ENCODE results near the gene FGF18.

Gene FGF18

DNA sequence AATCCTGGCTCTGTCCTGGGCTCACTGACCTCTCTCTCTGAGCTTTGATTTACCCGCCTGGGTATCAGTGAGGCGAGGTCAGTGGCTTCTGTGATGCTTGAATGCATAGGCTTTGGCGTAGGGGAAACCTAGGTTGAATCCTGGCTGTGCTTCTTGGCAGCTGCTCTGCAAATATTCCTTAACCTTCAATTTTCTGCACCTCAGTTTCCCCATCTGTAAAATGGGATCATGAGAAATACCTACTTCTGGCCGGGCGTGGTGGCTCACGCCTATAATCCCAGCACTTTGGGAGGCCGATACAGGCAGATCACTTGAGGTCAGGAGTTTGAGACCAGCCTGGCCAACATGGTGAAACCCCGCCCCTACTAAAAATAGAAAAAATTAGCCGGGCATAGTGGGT is 7.2 kb downstream of the FGF18 start:
- TF ChIP-seq, protein P1, sequence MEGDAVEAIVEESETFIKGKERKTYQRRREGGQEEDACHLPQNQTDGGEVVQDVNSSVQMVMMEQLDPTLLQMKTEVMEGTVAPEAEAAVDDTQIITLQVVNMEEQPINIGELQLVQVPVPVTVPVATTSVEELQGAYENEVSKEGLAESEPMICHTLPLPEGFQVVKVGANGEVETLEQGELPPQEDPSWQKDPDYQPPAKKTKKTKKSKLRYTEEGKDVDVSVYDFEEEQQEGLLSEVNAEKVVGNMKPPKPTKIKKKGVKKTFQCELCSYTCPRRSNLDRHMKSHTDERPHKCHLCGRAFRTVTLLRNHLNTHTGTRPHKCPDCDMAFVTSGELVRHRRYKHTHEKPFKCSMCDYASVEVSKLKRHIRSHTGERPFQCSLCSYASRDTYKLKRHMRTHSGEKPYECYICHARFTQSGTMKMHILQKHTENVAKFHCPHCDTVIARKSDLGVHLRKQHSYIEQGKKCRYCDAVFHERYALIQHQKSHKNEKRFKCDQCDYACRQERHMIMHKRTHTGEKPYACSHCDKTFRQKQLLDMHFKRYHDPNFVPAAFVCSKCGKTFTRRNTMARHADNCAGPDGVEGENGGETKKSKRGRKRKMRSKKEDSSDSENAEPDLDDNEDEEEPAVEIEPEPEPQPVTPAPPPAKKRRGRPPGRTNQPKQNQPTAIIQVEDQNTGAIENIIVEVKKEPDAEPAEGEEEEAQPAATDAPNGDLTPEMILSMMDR (IDR thresholded peaks at IDR 0.05; ENCODE audit: insufficient read depth, low read depth, low read length, missing control alignments), result no peak
- no peak overlapping the region for H3K4me3 ChIP-seq (ENCODE audit: low read depth, low read length)
- DNase-seq (ENCODE audit: low read depth), result no peak

DNA sequence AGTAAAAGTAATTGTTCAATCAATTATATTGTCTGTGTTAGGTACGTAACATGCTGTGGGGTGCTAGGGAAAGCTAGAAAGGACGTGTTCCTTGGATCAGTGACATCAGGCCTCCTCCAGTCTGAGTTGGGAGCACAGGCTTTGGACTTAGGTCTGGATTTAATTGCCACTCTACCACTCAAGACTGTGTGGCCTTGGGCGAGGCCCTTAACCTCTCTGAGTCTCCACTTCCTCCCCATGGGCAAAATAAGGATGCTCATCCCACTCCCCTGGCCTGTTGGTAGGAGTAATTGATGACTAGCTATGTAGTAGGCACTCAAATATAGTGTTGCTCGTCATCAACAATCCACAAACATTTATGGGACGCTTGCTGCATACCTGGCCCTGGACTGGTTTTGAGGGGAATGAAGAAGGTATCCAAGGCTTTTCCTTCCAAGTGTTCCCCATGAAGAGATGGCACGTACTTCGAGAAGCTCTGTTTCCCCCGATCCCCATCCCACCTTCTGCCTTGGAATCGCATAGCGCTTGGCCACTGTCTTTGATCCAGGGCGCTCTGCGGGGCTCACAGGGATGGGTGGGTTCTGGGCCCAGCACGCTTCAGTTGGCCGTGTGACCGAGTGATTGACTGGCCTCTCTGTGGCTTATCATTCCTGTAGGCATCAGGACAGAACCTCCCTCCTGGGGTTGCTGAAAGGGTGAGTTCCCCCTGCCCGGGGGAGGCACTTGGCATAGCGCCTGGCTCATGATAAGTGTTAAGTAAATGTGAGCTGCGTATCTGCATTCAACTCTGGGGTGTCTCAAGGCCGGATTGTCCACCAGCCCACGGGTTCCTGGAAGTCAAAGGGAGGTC is 8.1 kb downstream of the FGF18 start:
- TF ChIP-seq, protein P1 (IDR thresholded peaks at IDR 0.05; ENCODE audit: insufficient read depth, low read depth, low read length, missing control alignments), result no peak
- no peak overlapping the region for H3K4me3 ChIP-seq (ENCODE audit: low read depth, low read length)
- DNase-seq (ENCODE audit: low read depth), result no peak

DNA sequence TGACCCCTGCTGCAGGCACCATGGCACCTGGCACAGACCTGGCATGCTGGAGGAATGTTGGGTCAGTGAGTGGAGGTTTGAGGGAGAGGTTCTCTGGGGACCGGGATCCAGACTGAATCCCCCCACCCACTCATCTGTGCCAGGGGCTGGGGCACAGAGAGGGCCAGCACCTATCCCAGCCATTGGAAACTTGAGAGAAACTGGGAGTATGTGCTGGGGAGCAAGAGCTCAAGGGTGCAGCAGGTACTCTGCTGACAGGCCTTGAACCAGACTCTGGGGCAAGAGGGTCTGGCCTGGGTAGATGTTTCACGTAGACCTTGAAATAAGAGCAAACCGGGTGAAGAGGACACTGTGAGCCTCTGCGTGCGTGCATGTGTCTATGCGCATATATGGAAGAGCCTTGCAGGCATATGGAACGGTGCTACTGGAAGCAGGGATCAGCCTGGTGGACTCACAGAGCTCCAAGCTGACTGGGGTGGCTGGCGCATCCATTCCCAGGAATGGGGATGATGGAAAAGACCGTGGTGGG is 8.8 kb downstream of the FGF18 start:
- DNase-seq (ENCODE audit: low read depth), result no peak
- TF ChIP-seq, protein P1 (IDR thresholded peaks at IDR 0.05; ENCODE audit: insufficient read depth, low read depth, low read length, missing control alignments), result no peak
- H3K4me3 ChIP-seq (ENCODE audit: low read depth, low read length), result no peak overlapping the region

DNA sequence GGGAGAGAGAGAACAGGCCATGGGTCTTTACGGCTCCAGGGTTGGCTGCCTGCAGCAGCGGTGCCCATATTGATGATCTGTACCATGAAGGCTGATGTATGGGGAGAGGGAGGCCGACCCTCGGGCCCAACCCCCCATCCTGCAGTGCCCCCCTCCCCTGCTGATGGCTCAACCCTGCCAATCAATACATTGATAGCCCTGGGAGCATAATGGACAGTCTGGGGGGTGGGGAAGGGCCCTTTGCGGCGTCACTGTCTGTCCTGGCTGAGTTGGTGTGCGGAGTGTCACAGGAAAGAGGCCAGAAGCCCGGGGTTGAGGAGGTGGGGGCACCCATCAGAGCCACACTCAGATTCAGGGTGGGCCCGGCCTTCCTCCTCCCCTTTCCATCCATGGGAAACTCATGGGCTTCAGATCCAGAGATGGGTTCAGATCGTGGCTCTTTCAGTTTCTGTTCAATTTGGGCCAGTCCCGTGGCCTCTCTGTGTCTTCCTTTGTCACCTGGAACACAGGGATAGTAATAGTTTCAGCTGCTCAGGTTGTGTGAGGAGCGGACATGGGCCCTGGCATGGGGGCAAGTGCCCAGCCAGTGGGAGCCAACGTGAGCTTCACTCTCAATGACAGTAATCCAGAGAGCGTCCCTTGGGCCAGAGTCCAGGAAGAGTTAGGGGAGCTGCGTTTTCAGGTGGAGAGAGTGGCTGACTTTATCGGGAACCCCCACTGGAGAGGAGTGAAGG is 9.5 kb downstream of the FGF18 start:
- TF ChIP-seq, protein P1 (IDR thresholded peaks at IDR 0.05; ENCODE audit: insufficient read depth, low read depth, low read length, missing control alignments), result no peak
- DNase-seq (ENCODE audit: low read depth), result no peak

DNA sequence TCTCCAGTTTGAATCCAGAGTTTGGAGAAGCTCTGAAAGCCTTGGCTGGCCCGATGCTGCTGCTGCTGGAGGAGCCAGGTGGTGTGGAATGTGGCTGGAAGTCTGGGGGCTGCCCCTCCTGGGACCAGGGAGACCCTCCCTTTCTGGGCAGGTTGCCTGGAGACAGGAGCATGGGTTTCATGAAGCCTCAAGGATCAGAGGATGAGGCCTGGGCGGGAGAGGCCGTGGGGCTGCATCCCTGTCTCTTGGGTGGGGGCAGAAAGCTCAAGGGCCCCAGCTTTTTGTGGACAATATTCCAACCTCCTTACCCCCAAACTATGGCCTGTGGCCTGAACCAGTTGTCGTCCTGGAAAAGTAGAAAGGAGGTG is 10.1 kb downstream of the FGF18 start:
- TF ChIP-seq, protein P1 (IDR thresholded peaks at IDR 0.05; ENCODE audit: insufficient read depth, low read depth, low read length, missing control alignments), result no peak
- DNase-seq (ENCODE audit: low read depth), result no peak
- no peak overlapping the region for H3K4me3 ChIP-seq (ENCODE audit: low read depth, low read length)

More for the DNA sequence above, 9.5 kb downstream of the FGF18 start:
- no peak overlapping the region for H3K4me3 ChIP-seq (ENCODE audit: low read depth, low read length)

DNA sequence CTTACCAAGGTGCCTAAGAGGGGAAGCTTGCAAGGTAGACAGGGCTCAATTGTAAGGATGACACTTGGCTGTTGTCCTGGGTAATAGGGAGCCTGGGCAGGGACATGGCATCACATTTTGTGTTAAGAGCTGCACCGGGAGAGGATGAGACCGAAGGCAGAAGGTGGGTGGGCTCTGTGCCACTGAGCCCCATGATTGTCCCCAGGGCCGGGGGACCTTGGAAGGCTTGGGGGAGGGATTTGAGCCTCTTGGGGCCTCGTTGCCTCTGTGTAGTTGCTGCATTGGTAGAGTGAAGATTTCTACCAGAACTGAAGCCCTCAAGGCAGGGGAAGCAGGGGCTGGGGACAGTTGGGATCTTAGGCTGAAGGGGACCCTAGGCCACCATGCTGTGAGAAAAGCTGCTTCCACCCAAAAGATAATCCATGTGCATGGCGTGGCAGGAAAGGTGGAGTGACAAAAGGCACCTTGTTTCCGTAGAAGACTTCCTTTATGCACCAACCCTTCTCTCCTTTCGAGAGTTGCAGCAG is 11.9 kb downstream of the FGF18 start:
- DNase-seq (ENCODE audit: low read depth), result no peak
- TF ChIP-seq, protein P1 (IDR thresholded peaks at IDR 0.05; ENCODE audit: insufficient read depth, low read depth, low read length, missing control alignments), result no peak
- H3K4me3 ChIP-seq (ENCODE audit: low read depth, low read length), result no peak overlapping the region

All from GM12865 (cell line).